ENCODE data around the gene CD69.
A peak's percentile ranks its signal among the peaks of the same experiment; 100 is the strongest.

The CD69 gene

DNA sequence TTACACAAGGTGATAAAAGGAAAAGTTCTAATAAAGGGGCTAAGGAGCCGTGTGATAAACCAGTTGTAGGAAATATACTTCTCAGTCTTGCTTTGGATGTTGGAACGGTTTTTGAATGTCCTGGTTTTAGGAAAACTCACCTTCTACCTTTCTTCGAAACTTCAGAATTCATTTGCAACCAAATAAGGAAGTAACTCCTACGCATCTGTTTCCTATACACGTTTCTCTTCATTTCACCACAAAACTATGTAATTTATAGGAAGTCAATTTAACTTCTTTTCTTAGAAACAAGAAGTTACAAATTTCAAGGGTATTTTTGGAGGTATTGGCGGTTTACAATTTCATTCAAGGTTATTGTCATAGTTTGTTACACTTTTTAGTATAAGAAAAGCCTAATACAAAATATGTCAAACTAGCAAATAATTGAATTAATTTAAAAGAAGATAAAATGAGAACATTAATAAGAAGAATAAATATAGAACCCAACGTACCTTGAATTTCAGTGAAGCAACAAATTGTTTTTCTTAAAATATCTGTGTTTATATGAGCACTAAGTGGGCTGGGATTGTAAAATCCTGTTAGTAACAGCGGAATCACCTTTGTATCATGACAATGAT, 33.2 kb upstream of the CD69 start:
- Histone ChIP-seq H2AFZ (ENCODE audit: low read length) (no peak overlapping the region), H3K79me2 (ENCODE audit: insufficient read depth, low read length) (no peaks in the 10 kb centered on the region)

DNA sequence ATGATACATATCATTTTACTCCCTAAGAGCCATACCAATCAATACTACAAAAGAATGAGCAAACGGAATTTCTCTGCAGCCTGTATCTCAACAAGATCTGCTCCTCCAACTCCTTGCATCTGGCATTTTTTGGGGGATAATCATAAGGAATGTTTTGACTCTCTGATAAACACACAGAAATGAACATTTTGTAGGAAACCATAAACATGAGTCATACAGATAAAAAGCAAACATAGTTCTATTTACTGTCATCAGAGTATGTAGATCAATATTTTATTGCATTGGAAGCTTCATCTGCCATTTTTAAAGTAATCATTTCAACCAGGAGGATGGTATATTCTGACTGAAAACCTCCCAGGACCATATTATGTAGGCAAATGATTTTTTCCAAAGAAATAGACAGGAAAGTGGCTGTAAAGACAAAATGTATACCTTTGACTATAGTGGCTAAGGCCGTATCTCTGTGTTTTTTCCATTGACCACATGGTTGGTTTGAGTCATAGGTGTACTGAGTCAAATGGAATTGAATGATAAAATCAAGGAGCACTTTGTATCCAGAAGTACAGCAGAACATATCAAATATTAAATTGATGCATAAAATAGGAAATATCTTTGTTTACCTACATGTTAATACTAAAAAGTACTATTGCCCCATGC, 32.4 kb upstream of the CD69 start:
- no peaks in the 10 kb centered on the region for H3K36me3 ChIP-seq (ENCODE audit: insufficient read depth, low read length)
- no peak overlapping the region for H2AFZ ChIP-seq (ENCODE audit: low read length)
- no peak overlapping the region for H3K9ac ChIP-seq (ENCODE audit: low read depth, low read length, poor library complexity, severe bottlenecking)
- no peaks in the 10 kb centered on the region for H3K27me3 ChIP-seq (ENCODE audit: insufficient read depth, low read length, poor library complexity, severe bottlenecking)
- H3K4me1 ChIP-seq (ENCODE audit: insufficient read depth, low read length, poor library complexity, severe bottlenecking): peaks cover 34% of the 10 kb centered on the region
- H3K4me2 ChIP-seq (ENCODE audit: low read depth, low read length, poor library complexity, severe bottlenecking): no peak overlapping the region
- TF ChIP-seq EZH2phosphoT487 (IDR thresholded peaks at IDR 0.05; ENCODE audit: borderline replicate concordance): no peak
- TF ChIP-seq, protein P1, sequence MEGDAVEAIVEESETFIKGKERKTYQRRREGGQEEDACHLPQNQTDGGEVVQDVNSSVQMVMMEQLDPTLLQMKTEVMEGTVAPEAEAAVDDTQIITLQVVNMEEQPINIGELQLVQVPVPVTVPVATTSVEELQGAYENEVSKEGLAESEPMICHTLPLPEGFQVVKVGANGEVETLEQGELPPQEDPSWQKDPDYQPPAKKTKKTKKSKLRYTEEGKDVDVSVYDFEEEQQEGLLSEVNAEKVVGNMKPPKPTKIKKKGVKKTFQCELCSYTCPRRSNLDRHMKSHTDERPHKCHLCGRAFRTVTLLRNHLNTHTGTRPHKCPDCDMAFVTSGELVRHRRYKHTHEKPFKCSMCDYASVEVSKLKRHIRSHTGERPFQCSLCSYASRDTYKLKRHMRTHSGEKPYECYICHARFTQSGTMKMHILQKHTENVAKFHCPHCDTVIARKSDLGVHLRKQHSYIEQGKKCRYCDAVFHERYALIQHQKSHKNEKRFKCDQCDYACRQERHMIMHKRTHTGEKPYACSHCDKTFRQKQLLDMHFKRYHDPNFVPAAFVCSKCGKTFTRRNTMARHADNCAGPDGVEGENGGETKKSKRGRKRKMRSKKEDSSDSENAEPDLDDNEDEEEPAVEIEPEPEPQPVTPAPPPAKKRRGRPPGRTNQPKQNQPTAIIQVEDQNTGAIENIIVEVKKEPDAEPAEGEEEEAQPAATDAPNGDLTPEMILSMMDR (conservative IDR thresholded peaks at IDR 0.05; ENCODE audit: low read length): no peak
- no peaks in the 10 kb centered on the region for H4K20me1 ChIP-seq (ENCODE audit: insufficient read depth, low read length, poor library complexity, severe bottlenecking)
- H3F3A ChIP-seq (ENCODE audit: low read depth): no peaks in the 10 kb centered on the region; the same call in 1 of the 2 replicates
- no peaks in the 10 kb centered on the region for H3K9me2 ChIP-seq (replicated peaks; ENCODE audit: low read depth, low read length)
- no peaks in the 10 kb centered on the region for H3K79me2 ChIP-seq (ENCODE audit: insufficient read depth, low read length)
- H3K9me3 ChIP-seq (ENCODE audit: insufficient read depth, low read depth, low read length): no peaks in the 10 kb centered on the region
- H3K4me3 ChIP-seq (ENCODE audit: low read length, poor library complexity, severe bottlenecking): no peak overlapping the region

More for the DNA sequence above, 33.2 kb upstream of the CD69 start:
- Histone ChIP-seq H3K4me3 (ENCODE audit: low read length, poor library complexity, severe bottlenecking) (no peak overlapping the region), H3K9me2 (replicated peaks; ENCODE audit: low read depth, low read length) (no peaks in the 10 kb centered on the region), H3K9me3 (ENCODE audit: insufficient read depth, low read depth, low read length) (no peaks in the 10 kb centered on the region), H3F3A (ENCODE audit: low read depth) (no peaks in the 10 kb centered on the region; the same call in 1 of the 2 replicates), H3K36me3 (ENCODE audit: insufficient read depth, low read length) (no peaks in the 10 kb centered on the region), H3K9ac (ENCODE audit: low read depth, low read length, poor library complexity, severe bottlenecking) (peak overlapping the region; percentile 24), H4K20me1 (ENCODE audit: insufficient read depth, low read length, poor library complexity, severe bottlenecking) (no peaks in the 10 kb centered on the region), H3K4me2 (ENCODE audit: low read depth, low read length, poor library complexity, severe bottlenecking) (peak overlapping the region; percentile 45), H3K27me3 (ENCODE audit: insufficient read depth, low read length, poor library complexity, severe bottlenecking) (no peaks in the 10 kb centered on the region), H3K4me1 (ENCODE audit: insufficient read depth, low read length, poor library complexity, severe bottlenecking) (peaks cover 34% of the 10 kb centered on the region)
- TF ChIP-seq EZH2phosphoT487 (IDR thresholded peaks at IDR 0.05; ENCODE audit: borderline replicate concordance): no peak
- TF ChIP-seq, protein P1 (conservative IDR thresholded peaks at IDR 0.05; ENCODE audit: low read length): no peak

DNA sequence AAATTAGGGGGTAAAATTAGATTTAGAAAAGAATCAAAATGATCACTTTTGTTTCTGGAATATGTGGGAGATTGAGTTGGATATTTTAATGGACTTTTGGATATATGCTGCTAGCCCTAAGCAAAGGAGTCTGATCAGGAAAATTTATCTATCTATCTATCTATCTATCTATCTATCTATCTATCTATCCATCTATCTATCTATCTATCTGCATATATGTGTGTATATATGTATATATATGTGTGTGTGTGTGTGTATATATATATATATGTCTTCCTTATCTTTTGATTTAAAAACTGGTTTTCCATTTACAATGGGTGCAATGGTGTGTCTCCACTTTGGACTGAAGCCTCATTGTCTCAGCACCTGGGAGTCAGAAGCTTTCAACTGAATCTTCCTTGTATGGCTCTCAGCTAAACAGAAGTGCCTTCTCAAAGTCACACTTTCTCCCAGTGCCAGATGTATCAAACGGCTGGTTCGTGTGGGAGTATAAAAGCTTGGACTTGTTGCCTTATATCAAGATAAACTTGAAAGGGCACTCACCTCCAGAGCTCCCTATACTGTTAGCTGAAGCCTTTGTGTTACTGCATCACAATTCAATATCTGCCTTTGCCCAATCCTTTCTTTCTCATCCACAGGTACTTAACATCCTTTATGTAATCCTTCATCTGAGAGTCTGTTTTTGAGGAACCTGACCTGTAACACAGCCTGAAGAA, 31.6 kb upstream of the CD69 start:
- Histone ChIP-seq H3K4me1 (ENCODE audit: insufficient read depth, low read length, poor library complexity, severe bottlenecking) (peaks cover 28% of the 10 kb centered on the region), H3K36me3 (ENCODE audit: insufficient read depth, low read length) (no peaks in the 10 kb centered on the region), H4K20me1 (ENCODE audit: insufficient read depth, low read length, poor library complexity, severe bottlenecking) (no peaks in the 10 kb centered on the region), H3K79me2 (ENCODE audit: insufficient read depth, low read length) (no peaks in the 10 kb centered on the region), H3K9me2 (replicated peaks; ENCODE audit: low read depth, low read length) (no peaks in the 10 kb centered on the region), H2AFZ (ENCODE audit: low read length) (no peak overlapping the region), H3K9me3 (ENCODE audit: insufficient read depth, low read depth, low read length) (no peaks in the 10 kb centered on the region), H3K4me2 (ENCODE audit: low read depth, low read length, poor library complexity, severe bottlenecking) (no peak overlapping the region), H3K9ac (ENCODE audit: low read depth, low read length, poor library complexity, severe bottlenecking) (no peak overlapping the region), H3K4me3 (ENCODE audit: low read length, poor library complexity, severe bottlenecking) (no peak overlapping the region), H3F3A (ENCODE audit: low read depth) (no peaks in the 10 kb centered on the region; the same call in 1 of the 2 replicates), H3K27me3 (ENCODE audit: insufficient read depth, low read length, poor library complexity, severe bottlenecking) (no peaks in the 10 kb centered on the region)
- TF ChIP-seq EZH2phosphoT487 (IDR thresholded peaks at IDR 0.05; ENCODE audit: borderline replicate concordance): no peak
- TF ChIP-seq, protein P1 (conservative IDR thresholded peaks at IDR 0.05; ENCODE audit: low read length): no peak
